Sigmoid colon (tissue), 7 donors: ENCODE data around the gene ALG11. TPM values are rescaled to one million over a fixed set of nuclear protein-coding genes. Genes with fewer than 3 reads are reported as not detected.

Experiments used
- DNase-seq: peaks from one replicate; pipeline ENCODE4 v3.0.0-alpha.2; 2019
- H3K27ac ChIP-seq, 4 donors: fragments of 200-600 bp; sonication (generic); one replicate each; pipeline ENCODE4 v1.5.1; 2016 to 2019; ENCODE audit warnings: mild to moderate bottlenecking in 1 of 4
- H3K27me3 ChIP-seq, 3 donors: fragments of 200-600 bp; sonication (generic); one replicate each; pipeline ENCODE4 v1.5.1; 2019; ENCODE audit warnings: mild to moderate bottlenecking in 1 of 3
- H3K36me3 ChIP-seq, 4 donors: fragments of 200-600 bp; sonication (generic); one replicate each; pipeline ENCODE4 v1.5.1; 2016 to 2019
- H3K4me1 ChIP-seq, 4 donors: fragments of 200-600 bp; sonication (generic); one replicate each; pipeline ENCODE4 v1.5.1; 2017 to 2019
- H3K4me3 ChIP-seq, 4 donors: fragments of 200-600 bp; sonication (generic); one replicate each; pipeline ENCODE4 v1.5.1; 2017 to 2019; ENCODE audit warnings: mild to moderate bottlenecking in 2 of 4, moderate library complexity in 1 of 4
- H3K9me3 ChIP-seq, 4 donors: fragments of 200-600 bp in 3 of 4; sonication (generic) in 3 of 4; one replicate each; pipeline versions ENCODE4 v1.5.1 to v1.6.1; 2013 to 2019
- CTCF ChIP-seq, 4 experiments: fragments of 450-650 bp in 3 of 4; fragments of 200-600 bp in 1 of 4; IDR thresholded peaks; one replicate each; pipeline ENCODE4 v1.5.1; 2016 to 2019; ENCODE audit warnings: antibody characterized with exemption in 4 of 4, mild to moderate bottlenecking in 3 of 4, moderate library complexity in 2 of 4
- EP300 ChIP-seq, 4 donors: sonication (generic); formaldehyde crosslinking; IDR thresholded peaks; one replicate each; pipeline ENCODE4 v1.6.1; 2017; ENCODE audit warnings: antibody characterized with exemption in 4 of 4
- POLR2A ChIP-seq, 2 donors: fragments of 450-650 bp; IDR thresholded peaks; one replicate each; pipeline ENCODE4 v1.6.1; 2016; ENCODE audit warnings: antibody characterized with exemption in 2 of 2, mild to moderate bottlenecking in 2 of 2, moderate library complexity in 2 of 2
- POLR2AphosphoS5 ChIP-seq, 4 donors: sonication (generic); formaldehyde crosslinking; IDR thresholded peaks; one replicate each; pipeline ENCODE4 v1.6.1; 2017; ENCODE audit warnings: antibody characterized with exemption in 4 of 4
- WGBS, 2 donors: extraction: QIAGEN DNeasy Blood & Tissue Kit; methylation state at CpG; one replicate each; pipeline ENCODE4 v1.1.7; 2013; 5-methylcytosine and 5-hydroxymethylcytosine counted together
- intact Hi-C: fragments of 100-400 bp; cut with DNase I; formaldehyde crosslinking; loops from one replicate; pipeline ENCODE4 v1.15.1; 2023
- polyA plus RNA-seq, 3 donors: library from polyadenylated mRNA; stranded (reverse); fragments of 200-250 nt; gene quantifications; one replicate each; pipeline ENCODE4 v1.2.3, GENCODE V29; 2013
- total RNA-seq, 4 donors: library from RNA; depleted of rRNA; stranded (reverse); fragments of >200 nt; gene quantifications; one replicate each; pipeline ENCODE4 v1.1.0, GENCODE V29; 2016
- donor health status: healthy with polysubstance abuse.
- donor health status: Bipolar disorder and iron deficiency.
- donor health status: healthy.

ALG11 gene
- total RNA-seq, result 10 to 100 TPM; 11.6 to 20.6 (median 17.4) TPM
- polyA plus RNA-seq, result 1 to 10 TPM; 1.2 to 9.3 (median 2.1) TPM

GRCh38 chr13:52011632-52012511 is at the start of gene ALG11:
ALG11 (plus strand) TSS chr13:52012398; CDS start chr13:52012419, 21 bp downstream.
- DNase-seq, result peak; percentile 99
- intact Hi-C loops, result loop anchor here (2.0 to 5.0 kb wide), 4 partner anchors 195 to 560 kb away; partner anchors contain the start of genes INTS6, VPS36 and WDFY2

GRCh38 chr13:51966186-51966585 is 46.0 kb upstream of the ALG11 start:
- Histone ChIP-seq H3K27me3 (no peaks in the 10 kb centered on the region), H3K27ac (no peak overlapping the region), H3K9me3 (no peaks in the 10 kb centered on the region), H3K4me3 (no peak overlapping the region), H3K36me3 (peaks cover 0 to 9% (median 0%) of the 10 kb centered on the region in 4 donors), H3K4me1 (no peaks in the 10 kb centered on the region)
- intact Hi-C loops, result no loop called here
- TF ChIP-seq POLR2AphosphoS5 (IDR thresholded peaks at IDR 0.05) (no peak), POLR2A (IDR thresholded peaks at IDR 0.05) (no peak), CTCF (IDR thresholded peaks at IDR 0.05) (no peak), EP300 (IDR thresholded peaks at IDR 0.05) (no peak)
- DNase-seq, result no peak
- 94 to 95% methylated on average over 10 of the region's 10 CpGs for WGBS, 2 donors

More at GRCh38 chr13:52011632-52012511, at the start of gene ALG11:
- H3K27me3 ChIP-seq, result no peaks in the 10 kb centered on the region
- no peaks in the 10 kb centered on the region for H3K36me3 ChIP-seq
- peak within 1 kb of the TSS; percentile 67 to 92 (median 78) for H3K4me3 ChIP-seq
- 0% methylated on average over 82 of the region's 82 CpGs for WGBS, 2 donors
- no peaks in the 10 kb centered on the region for H3K9me3 ChIP-seq
- H3K27ac ChIP-seq, result peak within 1 kb of the TSS; percentile 76 to 79 (median 77)
- peaks cover 0 to 32% (median 19%) of the 10 kb centered on the region in 4 donors for H3K4me1 ChIP-seq
- no peak for TF ChIP-seq EP300 (IDR thresholded peaks at IDR 0.05)
- TF ChIP-seq POLR2A (IDR thresholded peaks at IDR 0.05), result peak; percentile 61 to 65
- peak; percentile 48 to 90 (median 73) for TF ChIP-seq POLR2AphosphoS5 (IDR thresholded peaks at IDR 0.05)

- Histone ChIP-seq H3K4me3 (no peak overlapping the region), H3K27me3 (no peaks in the 10 kb centered on the region), H3K36me3 (peaks cover 0 to 5% (median 0%) of the 10 kb centered on the region in 4 donors), H3K4me1 (no peaks in the 10 kb centered on the region), H3K27ac (peak overlapping the region in 1 of 4 donors; percentile 25), H3K9me3 (no peaks in the 10 kb centered on the region)
- WGBS, 2 donors, result 83 to 87% methylated on average over 8 of the region's 8 CpGs
- DNase-seq, result no peak
- intact Hi-C loops, result no loop called here
- TF ChIP-seq POLR2AphosphoS5 (IDR thresholded peaks at IDR 0.05) (no peak), EP300 (IDR thresholded peaks at IDR 0.05) (no peak), CTCF (IDR thresholded peaks at IDR 0.05) (no peak), POLR2A (IDR thresholded peaks at IDR 0.05) (no peak)
Observed at GRCh38 chr13:51967482-51968446, 44.4 kb upstream of the ALG11 start.

GRCh38 chr13:51970349-51970748 is 41.8 kb upstream of the ALG11 start:
- H3K36me3 ChIP-seq, result peaks cover 0 to 11% (median 0%) of the 10 kb centered on the region in 4 donors
- 34 to 53% methylated on average over 5 of the region's 5 CpGs for WGBS, 2 donors
- intact Hi-C loops, result no loop called here
- no peaks in the 10 kb centered on the region for H3K4me1 ChIP-seq
- TF ChIP-seq CTCF (IDR thresholded peaks at IDR 0.05) (no peak), POLR2A (IDR thresholded peaks at IDR 0.05) (no peak), POLR2AphosphoS5 (IDR thresholded peaks at IDR 0.05) (no peak), EP300 (IDR thresholded peaks at IDR 0.05) (no peak)
- no peaks in the 10 kb centered on the region for H3K9me3 ChIP-seq
- H3K27me3 ChIP-seq, result no peaks in the 10 kb centered on the region
- no peak overlapping the region for H3K27ac ChIP-seq
- no peak for DNase-seq
- H3K4me3 ChIP-seq, result no peak overlapping the region
